Spleen (tissue), 11 donors: Measurements from ENCODE around the gene EFHB. TPM values are rescaled to one million over a fixed set of nuclear protein-coding genes. Genes with fewer than 3 reads are reported as not detected.

Experiments used
- DNase-seq: peaks from one replicate; pipeline ENCODE4 v3.0.0-alpha.2; 2020
- H3K27ac ChIP-seq, 8 donors: fragments of 200-600 bp; sonication (generic) in 7 of 8; 1 replicate in 4 of 8; 2 replicates in 4 of 8; pipeline versions ENCODE4 v1.5.0 to v1.8.0; 2016 to 2021; ENCODE audit warnings: inconsistent platforms in 4 of 8, mild to moderate bottlenecking in 4 of 8, moderate library complexity in 1 of 8
- H3K27me3 ChIP-seq, 7 donors: fragments of 200-600 bp; sonication (generic) in 6 of 7; replicated peaks in 1 of 7; 1 replicate in 4 of 7; 2 replicates in 3 of 7; pipeline versions ENCODE4 v1.5.0 to v1.8.0; 2016 to 2021; ENCODE audit warnings: inconsistent platforms in 3 of 7, mild to moderate bottlenecking in 1 of 7
- H3K36me3 ChIP-seq, 6 donors: fragments of 200-600 bp; sonication (generic) in 5 of 6; 1 replicate in 4 of 6; 2 replicates in 2 of 6; pipeline versions ENCODE4 v1.5.0 to v1.8.0; 2016 to 2021; ENCODE audit warnings: inconsistent platforms in 2 of 6
- H3K4me1 ChIP-seq, 6 donors: fragments of 200-600 bp; sonication (generic) in 5 of 6; 1 replicate in 3 of 6; 2 replicates in 3 of 6; pipeline versions ENCODE4 v1.5.0 to v1.8.0; 2016 to 2021; ENCODE audit warnings: inconsistent platforms in 3 of 6
- H3K4me3 ChIP-seq, 8 donors: fragments of 200-600 bp; sonication (generic) in 7 of 8; 1 replicate in 4 of 8; 2 replicates in 4 of 8; pipeline versions ENCODE4 v1.5.0 to v1.8.0; 2016 to 2021; ENCODE audit warnings: inconsistent platforms in 4 of 8, mild to moderate bottlenecking in 4 of 8, moderate library complexity in 2 of 8
- H3K9me3 ChIP-seq, 8 donors: fragments of 200-600 bp; sonication (generic) in 7 of 8; 1 replicate in 4 of 8; 2 replicates in 4 of 8; pipeline versions ENCODE4 v1.5.0 to v1.8.0; 2016 to 2021; ENCODE audit warnings: inconsistent platforms in 4 of 8
- POLR2A ChIP-seq, 3 donors: fragments of 450-650 bp; IDR thresholded peaks; one replicate each; pipeline ENCODE4 v1.5.1; 2017; ENCODE audit warnings: antibody characterized with exemption in 3 of 3, mild to moderate bottlenecking in 1 of 3
- POLR2AphosphoS5 ChIP-seq, 3 donors: sonication (generic); formaldehyde crosslinking; IDR thresholded peaks; one replicate each; pipeline ENCODE4 v1.5.1; 2017; ENCODE audit warnings: antibody characterized with exemption in 3 of 3
- WGBS, 5 donors: extraction: QIAGEN DNeasy Blood & Tissue Kit in 3 of 5; methylation state at CpG; one replicate each; pipeline versions ENCODE4 v1.1.5 to v1.1.7; 2013 to 2018; 5-methylcytosine and 5-hydroxymethylcytosine counted together
- intact Hi-C: fragments of 100-400 bp; cut with DNase I; formaldehyde crosslinking; loops from one replicate; pipeline ENCODE4 v1.15.0; 2023; ENCODE audit warnings: low total_unique reads
- polyA plus RNA-seq, 3 donors: library from polyadenylated mRNA; stranded (reverse); fragments of 200-250 nt; gene quantifications; one replicate each; pipeline ENCODE4 v1.2.1, GENCODE V29; 2013
- total RNA-seq, 7 donors: library from RNA; depleted of rRNA in 3 of 7; stranded (reverse); fragments of >200 nt in 3 of 7; fragmentation: NEBNext Ultra II Directional in 4 of 7; extraction: Animal tissue kit (Norgen Biotek cat#: 25700) in 4 of 7; gene quantifications; one replicate each; pipeline versions ENCODE4 v1.1.0 to v1.2.1, GENCODE V29; 2016 to 2021
- TF ChIP-seq, protein P1 (sequence below), 11 experiments: fragments of 200-600 bp in 7 of 11; fragments of 450-650 bp in 4 of 11; sonication (generic) in 4 of 11; IDR thresholded peaks in 8 of 11; conservative IDR thresholded peaks in 3 of 11; 1 replicate in 7 of 11; 2 replicates in 4 of 11; pipeline versions ENCODE4 v1.4.0 to v1.8.0; 2016 to 2021; ENCODE audit warnings: antibody characterized with exemption in 11 of 11, inconsistent platforms in 4 of 11, mild to moderate bottlenecking in 1 of 11
- donor health status: healthy with polysubstance abuse.
- donor health status: DM: no; HTN: no; CAD: no; lungs with moderate emphysema.
- donor health status: DM: no; HTN: no; CAD: no.
- donor health status: Bipolar disorder and iron deficiency.
- donor health status: healthy.
- donor health status: DM: no; HTN: no; CAD: no.
- donor health status: DM: yes; HTN: yes; CAD: no.

EFHB gene
- total and polyA plus RNA-seq, 10 donors = 0.83 to 2.7 (median 1.6) TPM; not detected in 2

DNA sequence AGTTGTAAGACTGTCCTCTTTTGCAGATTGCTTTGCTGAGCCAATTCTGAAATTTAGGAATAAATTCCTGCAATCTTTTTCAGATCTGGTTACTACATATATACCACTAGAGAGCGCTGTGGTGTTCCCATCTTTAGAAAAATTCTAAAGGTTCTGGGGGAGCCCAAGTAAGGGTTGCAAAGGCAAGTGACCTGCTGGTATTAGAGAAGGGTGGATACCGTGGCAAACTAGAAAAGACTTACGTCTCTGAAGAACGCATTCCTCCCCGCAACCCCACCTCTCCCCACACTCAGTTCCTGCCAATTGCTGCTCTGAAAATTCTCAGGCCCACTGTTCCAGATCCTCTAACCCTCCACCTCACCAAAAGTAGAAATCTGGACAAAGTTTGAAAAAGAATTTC lies 48.5 kb downstream of the EFHB start:
- H3K27ac ChIP-seq = no peak overlapping the region
- H3K4me3 ChIP-seq = no peak overlapping the region
- H3K9me3 ChIP-seq = no peaks in the 10 kb centered on the region
- WGBS, 5 donors = 45 to 59% (median 48%) methylated on average over 5 of the region's 5 CpGs
- no peaks in the 10 kb centered on the region for H3K36me3 ChIP-seq
- intact Hi-C loops = no loop called here
- H3K4me1 ChIP-seq = peaks cover 0 to 6% (median 0%) of the 10 kb centered on the region in 6 donors
- TF ChIP-seq, protein P1, sequence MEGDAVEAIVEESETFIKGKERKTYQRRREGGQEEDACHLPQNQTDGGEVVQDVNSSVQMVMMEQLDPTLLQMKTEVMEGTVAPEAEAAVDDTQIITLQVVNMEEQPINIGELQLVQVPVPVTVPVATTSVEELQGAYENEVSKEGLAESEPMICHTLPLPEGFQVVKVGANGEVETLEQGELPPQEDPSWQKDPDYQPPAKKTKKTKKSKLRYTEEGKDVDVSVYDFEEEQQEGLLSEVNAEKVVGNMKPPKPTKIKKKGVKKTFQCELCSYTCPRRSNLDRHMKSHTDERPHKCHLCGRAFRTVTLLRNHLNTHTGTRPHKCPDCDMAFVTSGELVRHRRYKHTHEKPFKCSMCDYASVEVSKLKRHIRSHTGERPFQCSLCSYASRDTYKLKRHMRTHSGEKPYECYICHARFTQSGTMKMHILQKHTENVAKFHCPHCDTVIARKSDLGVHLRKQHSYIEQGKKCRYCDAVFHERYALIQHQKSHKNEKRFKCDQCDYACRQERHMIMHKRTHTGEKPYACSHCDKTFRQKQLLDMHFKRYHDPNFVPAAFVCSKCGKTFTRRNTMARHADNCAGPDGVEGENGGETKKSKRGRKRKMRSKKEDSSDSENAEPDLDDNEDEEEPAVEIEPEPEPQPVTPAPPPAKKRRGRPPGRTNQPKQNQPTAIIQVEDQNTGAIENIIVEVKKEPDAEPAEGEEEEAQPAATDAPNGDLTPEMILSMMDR (IDR thresholded peaks at IDR 0.05 in 8 of 11, conservative IDR thresholded peaks at IDR 0.05 in 3 of 11) = peak in 9 of 11 experiments; percentile 26 to 61 (median 44)
- no peak for TF ChIP-seq POLR2A (IDR thresholded peaks at IDR 0.05)
- TF ChIP-seq POLR2AphosphoS5 (IDR thresholded peaks at IDR 0.05) = no peak
- no peak for DNase-seq
- H3K27me3 ChIP-seq = no peaks in the 10 kb centered on the region

DNA sequence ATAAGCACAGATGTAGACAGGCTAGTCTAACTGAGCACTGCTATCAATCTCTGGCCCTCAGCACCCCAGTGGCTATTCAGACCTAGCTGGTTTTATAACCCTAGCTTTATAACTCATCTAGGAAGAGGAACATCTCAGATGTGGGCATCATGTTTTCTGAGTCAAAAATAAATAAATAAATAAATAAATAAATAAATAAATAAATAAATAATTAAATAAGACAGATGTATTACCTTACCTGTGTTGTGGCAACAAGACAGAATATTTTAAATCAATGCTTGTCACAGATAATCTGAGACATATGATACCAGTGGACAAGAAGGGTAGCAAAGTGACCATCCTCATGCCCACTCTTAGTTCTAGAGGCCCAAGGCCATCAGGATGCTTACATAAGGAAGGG lies 52.2 kb downstream of the EFHB start:
- no peaks in the 10 kb centered on the region for H3K27me3 ChIP-seq
- TF ChIP-seq POLR2AphosphoS5 (IDR thresholded peaks at IDR 0.05) = no peak
- TF ChIP-seq POLR2A (IDR thresholded peaks at IDR 0.05) = no peak
- TF ChIP-seq, protein P1 (IDR thresholded peaks at IDR 0.05 in 8 of 11, conservative IDR thresholded peaks at IDR 0.05 in 3 of 11) = no peak
- peaks cover 0 to 6% (median 0%) of the 10 kb centered on the region in 6 donors for H3K4me1 ChIP-seq
- DNase-seq = no peak
- H3K9me3 ChIP-seq = no peaks in the 10 kb centered on the region
- H3K4me3 ChIP-seq = no peak overlapping the region
- intact Hi-C loops = no loop called here
- H3K36me3 ChIP-seq = no peaks in the 10 kb centered on the region
- H3K27ac ChIP-seq = no peak overlapping the region

DNA sequence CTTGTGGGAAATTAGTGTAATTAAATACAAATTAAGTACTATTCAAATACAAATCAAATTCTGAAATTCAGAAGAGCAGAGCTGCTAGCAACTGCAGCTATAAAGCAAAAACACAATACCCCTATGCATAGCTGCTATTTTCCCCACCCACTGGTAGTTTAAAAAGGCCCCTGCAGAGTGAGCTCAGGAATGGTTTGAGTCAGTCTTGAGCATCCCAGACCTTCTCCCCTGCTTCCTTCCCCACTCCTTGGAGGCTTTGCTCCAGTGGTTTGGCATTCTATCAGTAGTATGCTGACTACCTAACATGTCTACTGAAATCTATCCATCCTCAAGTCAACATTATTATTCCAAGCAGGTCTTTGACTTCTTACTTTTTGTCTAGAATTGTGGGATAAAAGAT lies 53.0 kb downstream of the EFHB start:
- TF ChIP-seq, protein P1 (IDR thresholded peaks at IDR 0.05 in 8 of 11, conservative IDR thresholded peaks at IDR 0.05 in 3 of 11) = no peak
- TF ChIP-seq POLR2A (IDR thresholded peaks at IDR 0.05) (no peak), POLR2AphosphoS5 (IDR thresholded peaks at IDR 0.05) (no peak)
- H3K9me3 ChIP-seq = no peaks in the 10 kb centered on the region
- H3K27ac ChIP-seq = no peak overlapping the region
- H3K27me3 ChIP-seq = no peaks in the 10 kb centered on the region
- no peak for DNase-seq
- no peaks in the 10 kb centered on the region for H3K36me3 ChIP-seq
- H3K4me3 ChIP-seq = no peak overlapping the region
- intact Hi-C loops = no loop called here
- H3K4me1 ChIP-seq = peaks cover 0 to 6% (median 0%) of the 10 kb centered on the region in 6 donors

DNA sequence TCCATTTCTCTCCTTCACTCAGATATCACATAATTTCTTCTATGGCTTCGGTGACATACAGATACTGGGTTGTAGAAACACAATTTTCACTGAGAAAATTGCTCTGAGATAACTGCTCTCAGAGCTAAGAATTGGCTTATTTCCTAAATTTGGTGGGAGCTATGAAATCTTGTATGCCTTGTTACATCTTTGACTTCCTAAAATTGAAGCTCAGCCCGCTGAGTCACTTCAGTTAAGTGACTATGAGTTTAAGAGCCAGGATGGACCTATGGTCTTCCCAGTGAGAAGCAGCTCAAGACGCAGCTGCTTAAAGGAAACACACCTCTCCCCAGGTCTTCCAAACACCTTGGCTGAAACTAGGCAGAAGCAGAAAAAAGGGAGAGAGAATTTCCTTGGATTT lies 56.4 kb downstream of the EFHB start:
- no peak overlapping the region for H3K4me3 ChIP-seq
- 63 to 93% (median 78%) methylated on average over 3 of the region's 3 CpGs for WGBS, 5 donors
- no peaks in the 10 kb centered on the region for H3K9me3 ChIP-seq
- H3K36me3 ChIP-seq = no peaks in the 10 kb centered on the region
- TF ChIP-seq POLR2AphosphoS5 (IDR thresholded peaks at IDR 0.05) = no peak
- TF ChIP-seq, protein P1 (IDR thresholded peaks at IDR 0.05 in 8 of 11, conservative IDR thresholded peaks at IDR 0.05 in 3 of 11) = no peak
- no peak for TF ChIP-seq POLR2A (IDR thresholded peaks at IDR 0.05)
- DNase-seq = no peak
- no peak overlapping the region for H3K27ac ChIP-seq
- H3K27me3 ChIP-seq = no peaks in the 10 kb centered on the region
- intact Hi-C loops = no loop called here
- H3K4me1 ChIP-seq = no peaks in the 10 kb centered on the region
